ENCODE measurements around the gene SPAG6.

DNA sequence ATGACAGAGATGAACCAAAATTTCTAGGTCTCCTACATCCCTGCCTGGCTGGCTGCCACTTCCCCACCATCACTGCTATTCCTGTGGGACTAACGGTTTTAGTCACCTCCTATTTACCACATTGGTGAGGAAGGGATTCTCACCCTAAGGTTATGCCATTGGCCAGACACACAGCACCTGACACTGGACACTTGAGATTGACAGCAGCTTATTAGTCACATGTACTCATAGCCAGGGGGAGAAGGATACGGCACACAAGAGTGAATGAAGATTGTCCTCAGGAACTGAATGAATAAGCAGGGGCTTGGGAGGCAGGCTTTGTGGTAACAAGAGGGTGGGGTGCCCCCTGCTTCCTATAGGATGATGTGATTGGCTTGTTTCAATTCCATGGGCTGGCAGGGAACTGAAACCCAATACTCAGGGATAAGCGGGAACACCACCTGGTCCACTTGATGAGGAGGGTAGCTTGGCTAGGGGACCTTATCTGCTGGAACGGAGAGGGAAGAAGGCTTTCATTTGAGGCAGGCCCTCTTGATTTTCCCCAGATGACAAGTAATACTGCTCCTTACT is 99.0 kb downstream of the SPAG6 start:
- TF ChIP-seq POLR2AphosphoS5 (IDR thresholded peaks at IDR 0.05) = no peak
- TF ChIP-seq, protein P1, sequence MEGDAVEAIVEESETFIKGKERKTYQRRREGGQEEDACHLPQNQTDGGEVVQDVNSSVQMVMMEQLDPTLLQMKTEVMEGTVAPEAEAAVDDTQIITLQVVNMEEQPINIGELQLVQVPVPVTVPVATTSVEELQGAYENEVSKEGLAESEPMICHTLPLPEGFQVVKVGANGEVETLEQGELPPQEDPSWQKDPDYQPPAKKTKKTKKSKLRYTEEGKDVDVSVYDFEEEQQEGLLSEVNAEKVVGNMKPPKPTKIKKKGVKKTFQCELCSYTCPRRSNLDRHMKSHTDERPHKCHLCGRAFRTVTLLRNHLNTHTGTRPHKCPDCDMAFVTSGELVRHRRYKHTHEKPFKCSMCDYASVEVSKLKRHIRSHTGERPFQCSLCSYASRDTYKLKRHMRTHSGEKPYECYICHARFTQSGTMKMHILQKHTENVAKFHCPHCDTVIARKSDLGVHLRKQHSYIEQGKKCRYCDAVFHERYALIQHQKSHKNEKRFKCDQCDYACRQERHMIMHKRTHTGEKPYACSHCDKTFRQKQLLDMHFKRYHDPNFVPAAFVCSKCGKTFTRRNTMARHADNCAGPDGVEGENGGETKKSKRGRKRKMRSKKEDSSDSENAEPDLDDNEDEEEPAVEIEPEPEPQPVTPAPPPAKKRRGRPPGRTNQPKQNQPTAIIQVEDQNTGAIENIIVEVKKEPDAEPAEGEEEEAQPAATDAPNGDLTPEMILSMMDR (IDR thresholded peaks at IDR 0.05 in 8 of 11, conservative IDR thresholded peaks at IDR 0.05 in 3 of 11) = no peak
- no peak for TF ChIP-seq POLR2A (IDR thresholded peaks at IDR 0.05)

All from spleen (tissue), 7 donors.